ENCODE data around the gene DHRSX. TPM values are rescaled to one million over a fixed set of nuclear protein-coding genes. Genes with fewer than 3 reads are reported as not detected.

DHRSX gene
- total RNA-seq, 3 donors from 2014 or later (not counting 1 experiment from before 2014, with no cell fraction given) = 21.5 to 26.1 (median 22.9) TPM

GRCh38 chrX:2445662-2446623 is 54.8 kb downstream of the DHRSX start:
- Histone ChIP-seq H3K36me3 (ENCODE audit: control insufficient read depth, insufficient read depth, low read length) (no peaks in the 10 kb centered on the region), H3K27me3 (ENCODE audit: control insufficient read depth, insufficient read depth, low read length) (no peaks in the 10 kb centered on the region), H3K9me3 (ENCODE audit: control insufficient read depth, insufficient read depth, low read length) (no peaks in the 10 kb centered on the region), H3K27ac (ENCODE audit: low read length) (no peak overlapping the region), H3K4me3 (ENCODE audit: low read length) (no peak overlapping the region), H3K4me1 (ENCODE audit: control insufficient read depth, insufficient read depth, low read length) (peaks cover 3% of the 10 kb centered on the region)
- Mint-ChIP-seq H3K9me3 (no peaks in the 10 kb centered on the region), H3K27me3 (ENCODE audit: low read depth in 2 of 2) (no peaks in the 10 kb centered on the region), H3K4me3 (no peak overlapping the region), H3K4me1 (peaks cover 0 to 14% of the 10 kb centered on the region in 2 donors), H3K36me3 (no peaks in the 10 kb centered on the region), H3K27ac (no peak overlapping the region)
- 98% methylated on average over 31 of the region's 31 CpGs for WGBS (ENCODE audit: insufficient coverage)
- TF ChIP-seq CTCF (IDR thresholded peaks at IDR 0.05) = no peak
- DNase-seq (no peak), ATAC-seq (no peak)
- intact Hi-C loops (cut with micrococcal nuclease) = no loop called here

- intact Hi-C loops (cut with micrococcal nuclease) = no loop called here
- no peak for DNase-seq
- Mint-ChIP-seq H3K27ac (no peak overlapping the region), H3K27me3 (ENCODE audit: low read depth in 2 of 2) (no peaks in the 10 kb centered on the region), H3K36me3 (no peaks in the 10 kb centered on the region), H3K9me3 (no peaks in the 10 kb centered on the region), H3K4me1 (peaks cover 0 to 6% of the 10 kb centered on the region in 2 donors), H3K4me3 (no peak overlapping the region)
- Histone ChIP-seq H3K4me3 (ENCODE audit: low read length) (no peak overlapping the region), H3K4me1 (ENCODE audit: control insufficient read depth, insufficient read depth, low read length) (no peaks in the 10 kb centered on the region), H3K9me3 (ENCODE audit: control insufficient read depth, insufficient read depth, low read length) (no peaks in the 10 kb centered on the region), H3K27me3 (ENCODE audit: control insufficient read depth, insufficient read depth, low read length) (no peaks in the 10 kb centered on the region), H3K27ac (ENCODE audit: low read length) (no peak overlapping the region), H3K36me3 (ENCODE audit: control insufficient read depth, insufficient read depth, low read length) (no peaks in the 10 kb centered on the region)
- no peak for TF ChIP-seq CTCF (IDR thresholded peaks at IDR 0.05)
- ATAC-seq = no peak
- WGBS (ENCODE audit: insufficient coverage) = 96% methylated on average over 7 of the region's 7 CpGs
Measured at GRCh38 chrX:2442694-2443093, 58.1 kb downstream of the DHRSX start.

GRCh38 chrX:2441466-2441865 is 59.3 kb downstream of the DHRSX start:
- H3K27ac Mint-ChIP-seq = no peak overlapping the region
- no peak overlapping the region for H3K27ac ChIP-seq (ENCODE audit: low read length)
- H3K27me3 Mint-ChIP-seq (ENCODE audit: low read depth in 2 of 2) = no peaks in the 10 kb centered on the region
- DNase-seq (no peak), ATAC-seq (no peak)
- H3K4me1 Mint-ChIP-seq = peaks cover 0 to 6% of the 10 kb centered on the region in 2 donors
- H3K36me3 ChIP-seq (ENCODE audit: control insufficient read depth, insufficient read depth, low read length) = no peaks in the 10 kb centered on the region
- H3K4me3 ChIP-seq (ENCODE audit: low read length) = no peak overlapping the region
- no peak overlapping the region for H3K4me3 Mint-ChIP-seq
- H3K27me3 ChIP-seq (ENCODE audit: control insufficient read depth, insufficient read depth, low read length) = no peaks in the 10 kb centered on the region
- intact Hi-C loops (cut with micrococcal nuclease) = no loop called here
- H3K4me1 ChIP-seq (ENCODE audit: control insufficient read depth, insufficient read depth, low read length) = no peaks in the 10 kb centered on the region
- H3K9me3 ChIP-seq (ENCODE audit: control insufficient read depth, insufficient read depth, low read length) = no peaks in the 10 kb centered on the region
- WGBS (ENCODE audit: insufficient coverage) = 96% methylated on average over 5 of the region's 5 CpGs
- no peaks in the 10 kb centered on the region for H3K36me3 Mint-ChIP-seq
- H3K9me3 Mint-ChIP-seq = no peaks in the 10 kb centered on the region
- no peak for TF ChIP-seq CTCF (IDR thresholded peaks at IDR 0.05)
